Uterus (tissue), 2 donors: ENCODE measurements around the gene SVBP.

Experiments used
- POLR2A ChIP-seq, 2 donors: fragments of 450-650 bp; IDR thresholded peaks; one replicate each; pipeline ENCODE4 v1.6.1; 2016; ENCODE audit warnings: antibody characterized with exemption in 2 of 2, mild to moderate bottlenecking in 1 of 2, moderate library complexity in 1 of 2
- TF ChIP-seq, protein P1 (sequence below), 4 experiments: fragments of 200-600 bp in 2 of 4; fragments of 450-650 bp in 2 of 4; sonication (generic) in 2 of 4; IDR thresholded peaks; one replicate each; pipeline ENCODE4 v1.5.1; 2016 to 2019; ENCODE audit warnings: antibody characterized with exemption in 4 of 4, mild to moderate bottlenecking in 2 of 4, moderate library complexity in 1 of 4

DNA sequence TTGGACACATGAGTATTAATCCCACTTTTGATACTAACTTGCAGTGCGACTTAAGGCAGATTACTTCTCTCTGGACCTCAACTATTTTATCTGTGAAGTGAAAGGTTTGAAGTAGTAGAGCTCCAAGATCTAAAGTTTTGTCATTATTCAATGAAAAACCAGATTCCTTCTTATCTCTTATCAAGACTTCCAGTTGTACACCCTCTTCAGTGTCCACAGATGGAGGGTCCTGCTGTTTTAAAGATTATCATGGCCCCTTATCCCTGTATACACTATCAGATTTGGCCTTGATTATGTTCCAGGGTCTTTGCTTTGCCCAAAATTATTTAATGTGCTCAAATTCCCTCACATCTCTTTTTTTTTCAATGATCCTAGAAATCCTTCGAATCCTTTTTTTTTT, 49.0 kb downstream of the SVBP start:
- no peak for TF ChIP-seq POLR2A (IDR thresholded peaks at IDR 0.05)
- TF ChIP-seq, protein P1, sequence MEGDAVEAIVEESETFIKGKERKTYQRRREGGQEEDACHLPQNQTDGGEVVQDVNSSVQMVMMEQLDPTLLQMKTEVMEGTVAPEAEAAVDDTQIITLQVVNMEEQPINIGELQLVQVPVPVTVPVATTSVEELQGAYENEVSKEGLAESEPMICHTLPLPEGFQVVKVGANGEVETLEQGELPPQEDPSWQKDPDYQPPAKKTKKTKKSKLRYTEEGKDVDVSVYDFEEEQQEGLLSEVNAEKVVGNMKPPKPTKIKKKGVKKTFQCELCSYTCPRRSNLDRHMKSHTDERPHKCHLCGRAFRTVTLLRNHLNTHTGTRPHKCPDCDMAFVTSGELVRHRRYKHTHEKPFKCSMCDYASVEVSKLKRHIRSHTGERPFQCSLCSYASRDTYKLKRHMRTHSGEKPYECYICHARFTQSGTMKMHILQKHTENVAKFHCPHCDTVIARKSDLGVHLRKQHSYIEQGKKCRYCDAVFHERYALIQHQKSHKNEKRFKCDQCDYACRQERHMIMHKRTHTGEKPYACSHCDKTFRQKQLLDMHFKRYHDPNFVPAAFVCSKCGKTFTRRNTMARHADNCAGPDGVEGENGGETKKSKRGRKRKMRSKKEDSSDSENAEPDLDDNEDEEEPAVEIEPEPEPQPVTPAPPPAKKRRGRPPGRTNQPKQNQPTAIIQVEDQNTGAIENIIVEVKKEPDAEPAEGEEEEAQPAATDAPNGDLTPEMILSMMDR (IDR thresholded peaks at IDR 0.05), result no peak
